DND-41 (cell line): Measurements from ENCODE around the gene TGFA.

ENCODE experiments used
- ATAC-seq: fragments of 200-7000 bp; cut with Tn5 transposase; 3 replicates; pipeline ENCODE4 v1.9.1; 2021; ENCODE audit warnings: low read depth; ENCODE audit not compliant: insufficient read depth
- DNase-seq: peaks from one replicate; pipeline ENCODE4 v3.0.0-alpha.2; 2020
- H2AFZ ChIP-seq: 2 replicates; pipeline ENCODE4 v1.6.0; 2012; ENCODE audit warnings: low read depth, low read length
- H3K27ac ChIP-seq: 2 replicates; pipeline ENCODE4 v1.5.1; 2012; ENCODE audit warnings: low read length, inconsistent platforms
- H3K27me3 ChIP-seq: fragments of 200-600 bp; sonication (generic); 2 replicates; pipeline ENCODE4 v1.6.0; 2012; ENCODE audit warnings: low read length, mild to moderate bottlenecking, inconsistent platforms; ENCODE audit not compliant: insufficient read depth, poor library complexity
- H3K36me3 ChIP-seq: 2 replicates; pipeline ENCODE4 v1.5.1; 2012; ENCODE audit warnings: low read length, inconsistent platforms; ENCODE audit not compliant: insufficient read depth
- H3K4me1 ChIP-seq: 2 replicates; pipeline ENCODE4 v1.5.1; 2012; ENCODE audit warnings: mild to moderate bottlenecking, low read length; ENCODE audit not compliant: insufficient read depth
- H3K4me2 ChIP-seq: 2 replicates; pipeline ENCODE4 v1.6.0; 2012; ENCODE audit warnings: mild to moderate bottlenecking, moderate library complexity, low read length, inconsistent platforms; ENCODE audit not compliant: insufficient read depth
- H3K4me3 ChIP-seq, 2 experiments: fragments of 200-600 bp in 1 of 2; shearing (Covaris generic) in 1 of 2; 2 replicates each; pipeline ENCODE4 v1.5.1; 2012 to 2016; ENCODE audit warnings: inconsistent platforms in 2 of 2, low read length in 2 of 2, mild to moderate bottlenecking in 2 of 2, low read depth in 1 of 2, moderate library complexity in 1 of 2
- H3K79me2 ChIP-seq: 2 replicates; pipeline ENCODE4 v1.6.0; 2012; ENCODE audit warnings: low read length, inconsistent platforms; ENCODE audit not compliant: insufficient read depth
- H3K9ac ChIP-seq: 2 replicates; pipeline ENCODE4 v1.6.0; 2012; ENCODE audit warnings: low read depth, mild to moderate bottlenecking, inconsistent platforms, low read length, moderate library complexity
- H3K9me3 ChIP-seq: 2 replicates; pipeline ENCODE4 v1.5.1; 2012; ENCODE audit warnings: low read length, moderate library complexity, mild to moderate bottlenecking, inconsistent platforms; ENCODE audit not compliant: insufficient read depth, severe bottlenecking
- H4K20me1 ChIP-seq: 2 replicates; pipeline ENCODE4 v1.6.0; 2012; ENCODE audit warnings: low read length; ENCODE audit not compliant: insufficient read depth
- EZH2 ChIP-seq: IDR thresholded peaks from 3 replicates; pipeline ENCODE4 v1.6.1; 2012; ENCODE audit warnings: borderline replicate concordance, low read depth, mild to moderate bottlenecking, moderate library complexity, low read length, inconsistent platforms; ENCODE audit not compliant: severe bottlenecking
- TF ChIP-seq, protein P1 (sequence below): IDR thresholded peaks from 2 replicates; pipeline ENCODE4 v1.5.1; 2012; ENCODE audit warnings: borderline replicate concordance, low read length, moderate library complexity, mild to moderate bottlenecking; ENCODE audit not compliant: poor library complexity, severe bottlenecking; ENCODE audit errors: extremely low read depth

Gene TGFA

DNA sequence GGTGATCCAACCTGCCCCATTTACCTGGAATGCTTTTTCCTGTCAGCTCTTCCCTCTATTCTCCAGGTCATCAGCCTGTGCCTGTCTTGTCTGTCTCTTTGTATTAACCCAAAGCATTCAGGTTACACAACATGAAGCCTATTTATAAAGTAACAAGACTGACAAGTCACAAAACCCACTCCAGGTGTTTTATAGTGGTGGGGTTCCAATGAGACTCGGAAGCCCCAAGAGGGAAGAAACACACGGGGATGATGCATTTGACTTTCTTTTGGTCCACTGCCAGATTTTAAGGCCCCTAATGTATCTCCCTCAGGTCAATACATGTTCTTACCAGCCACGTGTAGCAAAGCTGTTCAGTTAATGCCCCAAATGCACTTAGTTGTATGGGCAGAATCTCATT lies 27.5 kb downstream of the TGFA start:
- Histone ChIP-seq H3K4me2 (no peak overlapping the region), H3K9me3 (no peaks in the 10 kb centered on the region), H3K4me3 (no peak overlapping the region), H4K20me1 (no peaks in the 10 kb centered on the region), H3K9ac (no peak overlapping the region), H3K27me3 (peaks cover 8% of the 10 kb centered on the region), H3K79me2 (no peaks in the 10 kb centered on the region), H2AFZ (no peak overlapping the region), H3K27ac (no peak overlapping the region), H3K4me1 (peaks cover 2% of the 10 kb centered on the region; the same call in 1 of the 2 replicates), H3K36me3 (no peaks in the 10 kb centered on the region)
- no peak for TF ChIP-seq EZH2
- TF ChIP-seq, protein P1, sequence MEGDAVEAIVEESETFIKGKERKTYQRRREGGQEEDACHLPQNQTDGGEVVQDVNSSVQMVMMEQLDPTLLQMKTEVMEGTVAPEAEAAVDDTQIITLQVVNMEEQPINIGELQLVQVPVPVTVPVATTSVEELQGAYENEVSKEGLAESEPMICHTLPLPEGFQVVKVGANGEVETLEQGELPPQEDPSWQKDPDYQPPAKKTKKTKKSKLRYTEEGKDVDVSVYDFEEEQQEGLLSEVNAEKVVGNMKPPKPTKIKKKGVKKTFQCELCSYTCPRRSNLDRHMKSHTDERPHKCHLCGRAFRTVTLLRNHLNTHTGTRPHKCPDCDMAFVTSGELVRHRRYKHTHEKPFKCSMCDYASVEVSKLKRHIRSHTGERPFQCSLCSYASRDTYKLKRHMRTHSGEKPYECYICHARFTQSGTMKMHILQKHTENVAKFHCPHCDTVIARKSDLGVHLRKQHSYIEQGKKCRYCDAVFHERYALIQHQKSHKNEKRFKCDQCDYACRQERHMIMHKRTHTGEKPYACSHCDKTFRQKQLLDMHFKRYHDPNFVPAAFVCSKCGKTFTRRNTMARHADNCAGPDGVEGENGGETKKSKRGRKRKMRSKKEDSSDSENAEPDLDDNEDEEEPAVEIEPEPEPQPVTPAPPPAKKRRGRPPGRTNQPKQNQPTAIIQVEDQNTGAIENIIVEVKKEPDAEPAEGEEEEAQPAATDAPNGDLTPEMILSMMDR: no peak
- ATAC-seq: no peak
- no peak for DNase-seq

DNA sequence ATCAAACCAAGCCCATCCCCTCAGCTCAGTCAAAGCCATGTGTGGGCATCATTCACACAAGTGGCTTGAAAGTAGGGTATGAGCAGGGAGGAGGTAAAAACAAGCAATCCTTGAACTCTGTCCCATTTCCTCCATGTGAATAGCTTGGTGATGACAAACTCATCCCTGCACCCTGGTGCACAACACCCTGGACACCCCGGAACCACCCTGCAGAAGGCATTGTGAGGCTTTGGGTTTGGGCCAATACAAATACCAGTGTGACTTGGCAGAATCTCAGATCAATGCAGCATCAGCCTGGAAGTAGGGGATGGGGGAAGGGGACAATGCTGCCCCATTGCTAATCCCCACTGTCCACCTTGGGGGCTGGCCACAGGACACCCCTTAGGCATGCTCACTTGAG lies 28.6 kb downstream of the TGFA start:
- Histone ChIP-seq H3K4me1 (peaks cover 2% of the 10 kb centered on the region; the same call in 1 of the 2 replicates), H3K4me3 (no peak overlapping the region), H3K27me3 (peaks cover 8% of the 10 kb centered on the region), H3K4me2 (no peak overlapping the region), H3K36me3 (no peaks in the 10 kb centered on the region), H3K9me3 (no peaks in the 10 kb centered on the region), H3K27ac (no peak overlapping the region), H2AFZ (no peak overlapping the region), H3K9ac (no peak overlapping the region), H3K79me2 (no peaks in the 10 kb centered on the region), H4K20me1 (no peaks in the 10 kb centered on the region)
- no peak for TF ChIP-seq EZH2
- TF ChIP-seq, protein P1: no peak
- ATAC-seq (no peak), DNase-seq (no peak)

DNA sequence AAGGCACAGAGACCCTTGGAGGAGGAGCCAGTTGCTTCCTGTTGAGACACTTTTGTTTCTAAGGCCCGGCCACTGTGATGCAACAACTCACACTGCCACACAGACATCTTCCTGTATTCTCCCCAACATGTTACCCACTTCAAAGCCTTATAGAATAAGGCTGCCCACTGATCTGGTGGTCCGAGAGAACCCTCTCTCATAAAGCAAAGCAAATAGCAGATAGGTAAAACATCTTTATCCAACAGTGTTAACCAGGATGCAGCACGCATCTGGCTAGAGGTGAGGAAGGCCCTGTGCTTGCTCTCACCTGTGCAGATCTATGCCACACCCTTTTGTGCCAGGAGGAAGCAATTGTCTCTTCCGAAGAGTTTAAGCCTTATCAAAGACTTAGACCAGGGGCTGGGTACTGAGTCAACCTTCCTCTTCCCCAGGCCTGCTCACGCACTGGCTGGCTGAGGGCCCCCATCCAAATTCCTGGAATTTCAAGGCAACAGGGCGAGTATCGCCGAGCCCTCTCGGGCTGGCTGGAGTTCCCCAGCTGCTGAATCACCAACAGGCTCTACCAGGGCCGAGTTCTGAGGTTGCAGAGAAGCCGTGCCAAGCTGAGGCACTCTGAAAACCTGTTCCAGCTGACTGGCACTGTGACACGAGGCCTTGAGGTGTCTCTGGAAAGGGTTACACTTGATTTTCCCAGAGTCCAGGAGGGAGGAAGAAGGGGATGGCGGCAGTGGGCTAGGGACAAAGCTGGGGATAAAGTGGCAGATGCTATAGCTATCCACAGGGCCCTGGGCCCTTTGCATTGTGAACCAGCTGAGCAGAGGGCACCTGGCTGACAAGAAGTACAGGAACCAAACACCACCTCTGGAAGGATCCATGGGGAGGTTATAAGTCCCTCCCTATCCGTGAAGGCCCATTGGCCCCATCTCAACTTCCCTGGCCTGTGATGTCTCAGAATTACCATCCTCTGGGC lies 29.3 kb downstream of the TGFA start:
- no peak overlapping the region for H2AFZ ChIP-seq
- no peaks in the 10 kb centered on the region for H3K79me2 ChIP-seq
- peaks cover 8% of the 10 kb centered on the region for H3K27me3 ChIP-seq
- H4K20me1 ChIP-seq: no peaks in the 10 kb centered on the region
- peak; percentile 74 for ATAC-seq
- DNase-seq: peak; percentile 30
- no peak for TF ChIP-seq EZH2
- TF ChIP-seq, protein P1: no peak
- H3K36me3 ChIP-seq: no peaks in the 10 kb centered on the region
- no peak overlapping the region for H3K4me2 ChIP-seq
- H3K4me1 ChIP-seq: peaks cover 2% of the 10 kb centered on the region; the same call in 1 of the 2 replicates
- H3K27ac ChIP-seq: no peak overlapping the region
- H3K4me3 ChIP-seq: no peak overlapping the region
- no peaks in the 10 kb centered on the region for H3K9me3 ChIP-seq
- no peak overlapping the region for H3K9ac ChIP-seq
